ENCODE results near the gene BATF3. TPM values are rescaled to one million over a fixed set of nuclear protein-coding genes. Genes with fewer than 3 reads are reported as not detected.

BATF3 gene
- total RNA-seq (2022; extraction: Qiagen RNA extraction) = 21.4 to 35.2 TPM (median 33.9 TPM) in 5 replicates

GRCh38 chr1:212699625-212700222, at the start of gene BATF3:
Gene BATF3 (minus strand): TSS chr1:212699840. CDS start chr1:212699762, 78 bp downstream.

Other genes with a start within 250 kb of the BATF3 start
- gene ATF3, start 91.1 kb downstream of the BATF3 start, total RNA-seq (2022; extraction: Qiagen RNA extraction) = 20.9 to 33.9 TPM (median 29.0 TPM) in 5 replicates
- 26.8 to 41.1 TPM (median 30.6 TPM) in 5 replicates for gene NSL1, start 91.9 kb upstream of the BATF3 start, total RNA-seq (2022; extraction: Qiagen RNA extraction)
- gene TATDN3, start 92.1 kb upstream of the BATF3 start, total RNA-seq (2022; extraction: Qiagen RNA extraction) = 10.7 to 16.1 TPM (median 12.1 TPM) in 5 replicates
- not detected in 5 replicates for gene SPATA45, start 147.8 kb upstream of the BATF3 start, total RNA-seq (2022; extraction: Qiagen RNA extraction)
- 12.7 to 16.7 TPM (median 14.5 TPM) in 5 replicates for gene FLVCR1, start 158.4 kb upstream of the BATF3 start, total RNA-seq (2022; extraction: Qiagen RNA extraction)

Measured in A549 treated with AZD2906 at 1 μM for 4 hours (cell line).